Mesenchymal stem cell (in vitro differentiated cells and primary cell): ENCODE data around the gene CIT.
A peak's percentile ranks its signal among the peaks of the same experiment; 100 is the strongest.

Experiments
- DNase-seq: peaks from one replicate; pipeline ENCODE4 v3.0.0-alpha.2; 2013
- H2AFZ ChIP-seq: one replicate; pipeline ENCODE4 v1.6.1; 2013; ENCODE audit warnings: low read depth, mild to moderate bottlenecking, control low read depth, inconsistent platforms, low read length, moderate library complexity
- H2AK5ac ChIP-seq: 2 replicates; pipeline ENCODE4 v1.6.1; 2013; ENCODE audit warnings: low read length, moderate library complexity, mild to moderate bottlenecking, inconsistent platforms; ENCODE audit not compliant: severe bottlenecking
- H2BK120ac ChIP-seq: one replicate; pipeline ENCODE4 v1.6.1; 2013; ENCODE audit warnings: low read depth, mild to moderate bottlenecking, inconsistent platforms, low read length, moderate library complexity
- H2BK12ac ChIP-seq, 2 experiments: one replicate each; pipeline ENCODE4 v1.6.1; 2013; ENCODE audit warnings: inconsistent platforms in 2 of 2, low read length in 2 of 2, mild to moderate bottlenecking in 2 of 2, moderate library complexity in 2 of 2, control low read depth in 1 of 2
- H2BK15ac ChIP-seq: one replicate; pipeline ENCODE4 v1.6.1; 2013; ENCODE audit warnings: mild to moderate bottlenecking, low read depth, inconsistent platforms; ENCODE audit not compliant: poor library complexity, severe bottlenecking
- H2BK5ac ChIP-seq: 2 replicates; pipeline ENCODE4 v1.6.1; 2013; ENCODE audit warnings: low read depth, mild to moderate bottlenecking, low read length, control low read depth, inconsistent platforms; ENCODE audit not compliant: poor library complexity, severe bottlenecking
- H3K14ac ChIP-seq, 2 experiments: one replicate each; pipeline ENCODE4 v1.6.1; 2013; ENCODE audit warnings: inconsistent platforms in 2 of 2, low read length in 2 of 2, control low read depth in 1 of 2, mild to moderate bottlenecking in 1 of 2, moderate library complexity in 1 of 2
- H3K18ac ChIP-seq, 2 experiments: one replicate each; pipeline ENCODE4 v1.6.1; 2013; ENCODE audit warnings: inconsistent platforms in 2 of 2, low read length in 2 of 2, control low read depth in 1 of 2, low read depth in 1 of 2, mild to moderate bottlenecking in 1 of 2
- H3K23ac ChIP-seq, 2 experiments: one replicate each; pipeline ENCODE4 v1.6.1; 2013; ENCODE audit warnings: inconsistent platforms in 2 of 2, low read length in 2 of 2, mild to moderate bottlenecking in 2 of 2, moderate library complexity in 2 of 2, control low read depth in 1 of 2
- H3K27ac ChIP-seq: 2 replicates; pipeline ENCODE4 v1.5.1; 2013; ENCODE audit warnings: mild to moderate bottlenecking, moderate library complexity, low read length, control low read depth, inconsistent platforms; ENCODE audit not compliant: poor library complexity, severe bottlenecking
- H3K27me3 ChIP-seq, 2 experiments: 2 replicates each; pipeline versions ENCODE4 v1.6.1 to v1.7.0; 2013; ENCODE audit warnings: low read length in 2 of 2, mild to moderate bottlenecking in 2 of 2, moderate library complexity in 2 of 2, control low read depth in 1 of 2, inconsistent platforms in 1 of 2; ENCODE audit not compliant: control insufficient read depth in 1 of 2, insufficient read depth in 1 of 2
- H3K36me3 ChIP-seq, 2 experiments: 2 replicates each; pipeline versions ENCODE4 v1.6.1 to v1.7.0; 2013; ENCODE audit warnings: low read length in 2 of 2, control low read depth in 1 of 2, inconsistent platforms in 1 of 2, low read depth in 1 of 2, mild to moderate bottlenecking in 1 of 2; ENCODE audit not compliant: insufficient read depth in 2 of 2, control insufficient read depth in 1 of 2
- H3K4ac ChIP-seq, 2 experiments: one replicate each; pipeline ENCODE4 v1.6.1; 2013; ENCODE audit warnings: inconsistent platforms in 2 of 2, low read length in 2 of 2, mild to moderate bottlenecking in 2 of 2, moderate library complexity in 2 of 2, control low read depth in 1 of 2, low read depth in 1 of 2
- H3K4me1 ChIP-seq: 2 replicates; pipeline ENCODE4 v1.6.1; 2013; ENCODE audit warnings: low read depth, low read length, control low read depth; ENCODE audit not compliant: control insufficient read depth, insufficient read depth
- H3K4me2 ChIP-seq: 2 replicates; pipeline ENCODE4 v1.6.1; 2013; ENCODE audit warnings: low read length, mild to moderate bottlenecking, inconsistent platforms; ENCODE audit not compliant: poor library complexity, severe bottlenecking
- H3K4me3 ChIP-seq, 2 experiments: 2 replicates each; pipeline versions ENCODE4 v1.5.1 to v1.7.0; 2013; ENCODE audit warnings: low read length in 2 of 2, mild to moderate bottlenecking in 2 of 2, control low read depth in 1 of 2, low read depth in 1 of 2; ENCODE audit not compliant: insufficient read depth in 1 of 2
- H3K79me1 ChIP-seq: replicated peaks from 2 replicates; pipeline ENCODE4 v1.6.1; 2013; ENCODE audit warnings: mild to moderate bottlenecking, control low read depth, low read length, inconsistent platforms; ENCODE audit not compliant: poor library complexity, severe bottlenecking
- H3K9ac ChIP-seq: 2 replicates; pipeline ENCODE4 v1.7.0; 2013; ENCODE audit warnings: mild to moderate bottlenecking, low read length, moderate library complexity
- H3K9me3 ChIP-seq: 2 replicates; pipeline ENCODE4 v1.7.0; 2013; ENCODE audit warnings: mild to moderate bottlenecking, low read length; ENCODE audit not compliant: control insufficient read depth
- H4K8ac ChIP-seq: one replicate; pipeline ENCODE4 v1.6.1; 2013; ENCODE audit warnings: inconsistent platforms, mild to moderate bottlenecking, low read length, moderate library complexity
- H4K91ac ChIP-seq: one replicate; pipeline ENCODE4 v1.6.1; 2013; ENCODE audit warnings: mild to moderate bottlenecking, low read length, inconsistent platforms
- WGBS: methylation state at CpG from one replicate; pipeline ENCODE4 v1.1.7; 2013; ENCODE audit warnings: mixed read lengths; 5-methylcytosine and 5-hydroxymethylcytosine counted together

The CIT gene

GRCh38 chr12:119803381-119803791 is 73.7 kb downstream of the CIT start:
- no peak overlapping the region for H2BK15ac ChIP-seq
- no peak overlapping the region for H2BK5ac ChIP-seq
- peak overlapping the region; percentile 87 for H3K9ac ChIP-seq
- no peak overlapping the region for H3K23ac ChIP-seq
- H3K4me1 ChIP-seq, result peaks cover 5% of the 10 kb centered on the region
- peaks cover 3% of the 10 kb centered on the region for H3K79me1 ChIP-seq
- H2AFZ ChIP-seq, result no peak overlapping the region
- no peak overlapping the region for H2BK120ac ChIP-seq
- no peak overlapping the region for H2BK12ac ChIP-seq
- peak overlapping the region in 1 of 2 experiments; percentile 44 for H3K18ac ChIP-seq
- H3K27me3 ChIP-seq, result no peaks in the 10 kb centered on the region
- H4K8ac ChIP-seq, result peak overlapping the region; percentile 82
- peak; percentile 50 for DNase-seq
- no peaks in the 10 kb centered on the region for H3K9me3 ChIP-seq
- H3K27ac ChIP-seq, result peak overlapping the region; percentile 13
- H3K36me3 ChIP-seq, result peaks cover 0 to 3% of the 10 kb centered on the region in 2 experiments
- peak overlapping the region; percentile 85 for H3K4me2 ChIP-seq
- peak overlapping the region; percentile 54 to 91 for H3K4me3 ChIP-seq
- no peak overlapping the region for H3K4ac ChIP-seq
- H3K14ac ChIP-seq, result peak overlapping the region in 1 of 2 experiments; percentile 38
- no peak overlapping the region for H2AK5ac ChIP-seq
- WGBS, result 31% methylated on average over 16 of the region's 16 CpGs
- H4K91ac ChIP-seq, result peak overlapping the region; percentile 11

DNA sequence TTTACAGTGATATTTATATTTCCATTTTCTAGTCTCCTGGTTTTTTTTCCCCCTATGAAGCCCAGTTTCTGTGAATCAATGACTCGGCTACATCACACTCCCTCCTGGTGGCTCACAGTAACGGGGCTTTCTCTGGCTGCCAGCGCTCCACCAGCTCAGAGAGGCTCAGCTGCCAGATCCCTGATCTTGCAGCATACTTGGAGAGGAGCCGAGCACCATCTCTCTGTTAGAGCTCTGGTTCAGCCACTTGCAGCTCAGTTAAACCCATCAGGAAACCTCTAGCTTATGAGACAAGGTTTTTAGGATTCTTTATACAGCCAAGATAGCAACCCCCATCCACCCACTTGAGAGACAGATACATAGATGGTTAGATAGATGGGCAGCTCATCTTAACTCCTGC is 74.6 kb downstream of the CIT start:
- H3K79me1 ChIP-seq, result peaks cover 3% of the 10 kb centered on the region
- no peak overlapping the region for H2BK120ac ChIP-seq

GRCh38 chr12:119797090-119797489 is 80.0 kb downstream of the CIT start:
- Histone ChIP-seq H2BK120ac (no peak overlapping the region), H2BK5ac (no peak overlapping the region), H2BK15ac (no peak overlapping the region), H2AFZ (no peak overlapping the region), H3K4me3 (no peak overlapping the region), H3K27me3 (no peaks in the 10 kb centered on the region), H4K91ac (no peak overlapping the region), H4K8ac (no peak overlapping the region), H3K9ac (no peak overlapping the region), H2BK12ac (no peak overlapping the region), H3K79me1 (peaks cover 9% of the 10 kb centered on the region), H3K27ac (no peak overlapping the region), H3K18ac (no peak overlapping the region), H3K4me1 (no peaks in the 10 kb centered on the region), H3K4ac (no peak overlapping the region), H2AK5ac (no peak overlapping the region), H3K4me2 (no peak overlapping the region), H3K36me3 (peaks cover 0 to 14% of the 10 kb centered on the region in 2 experiments), H3K14ac (no peak overlapping the region), H3K9me3 (no peaks in the 10 kb centered on the region), H3K23ac (no peak overlapping the region)
- no peak for DNase-seq
- WGBS, result 100% methylated on average over 3 of the region's 4 CpGs

More for the DNA sequence above, 74.6 kb downstream of the CIT start:
- H3K4me2 ChIP-seq, result no peak overlapping the region
- no peak overlapping the region for H3K14ac ChIP-seq
- H2AK5ac ChIP-seq, result no peak overlapping the region
- H2BK5ac ChIP-seq, result no peak overlapping the region
- H4K91ac ChIP-seq, result no peak overlapping the region
- H4K8ac ChIP-seq, result no peak overlapping the region
- DNase-seq, result peak; percentile 23
- no peaks in the 10 kb centered on the region for H3K27me3 ChIP-seq
- no peak overlapping the region for H3K18ac ChIP-seq
- no peak overlapping the region for H3K23ac ChIP-seq
- peaks cover 5% of the 10 kb centered on the region for H3K4me1 ChIP-seq
- H3K4ac ChIP-seq, result no peak overlapping the region
- H3K9ac ChIP-seq, result peak overlapping the region; percentile 87
- H3K36me3 ChIP-seq, result peaks cover 0 to 3% of the 10 kb centered on the region in 2 experiments
- H2BK12ac ChIP-seq, result no peak overlapping the region
- H3K9me3 ChIP-seq, result no peaks in the 10 kb centered on the region
- no peak overlapping the region for H2AFZ ChIP-seq
- no peak overlapping the region for H2BK15ac ChIP-seq
- H3K27ac ChIP-seq, result peak overlapping the region; percentile 14
- peak overlapping the region in 1 of 2 experiments; percentile 91 for H3K4me3 ChIP-seq
- 92% methylated on average over 4 of the region's 4 CpGs for WGBS

DNA sequence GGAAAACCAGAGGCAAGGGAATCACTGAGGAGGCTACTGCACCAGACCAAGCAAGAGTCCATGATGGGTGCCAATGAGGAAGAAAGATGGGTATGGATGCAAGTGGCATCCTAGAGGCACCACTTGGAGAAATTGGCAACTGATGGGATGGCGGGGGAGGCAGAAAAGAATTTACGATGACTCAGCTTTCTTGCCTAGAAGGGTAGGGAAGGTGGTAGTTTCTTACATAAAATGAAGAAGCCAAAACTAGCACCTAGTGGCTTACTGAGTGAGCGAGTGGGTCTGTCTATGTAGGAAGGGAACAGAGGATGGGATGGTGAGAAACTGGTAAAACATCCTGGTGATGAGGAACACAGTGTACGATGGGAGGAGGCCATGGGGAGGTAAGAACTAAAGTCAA is 80.8 kb downstream of the CIT start:
- H2AFZ ChIP-seq, result no peak overlapping the region
- no peak overlapping the region for H3K18ac ChIP-seq
- H3K27me3 ChIP-seq, result no peaks in the 10 kb centered on the region
- H3K4me2 ChIP-seq, result no peak overlapping the region
- DNase-seq, result no peak
- H2BK15ac ChIP-seq, result no peak overlapping the region
- peaks cover 0 to 14% of the 10 kb centered on the region in 2 experiments for H3K36me3 ChIP-seq
- H3K27ac ChIP-seq, result no peak overlapping the region
- H4K8ac ChIP-seq, result no peak overlapping the region
- no peak overlapping the region for H2BK12ac ChIP-seq
- H3K79me1 ChIP-seq, result peaks cover 9% of the 10 kb centered on the region
- no peak overlapping the region for H3K4ac ChIP-seq
- no peak overlapping the region for H3K4me3 ChIP-seq
- WGBS, result 96% methylated on average over 4 of the region's 4 CpGs
- no peaks in the 10 kb centered on the region for H3K4me1 ChIP-seq
- no peak overlapping the region for H3K9ac ChIP-seq
- no peak overlapping the region for H3K14ac ChIP-seq
- no peak overlapping the region for H2BK120ac ChIP-seq
- H3K23ac ChIP-seq, result no peak overlapping the region
- no peaks in the 10 kb centered on the region for H3K9me3 ChIP-seq
- no peak overlapping the region for H2BK5ac ChIP-seq
- no peak overlapping the region for H4K91ac ChIP-seq
- no peak overlapping the region for H2AK5ac ChIP-seq
